Heart left ventricle (tissue), 13 donors: Measurements from ENCODE around the gene TPST2.

Experiments
- POLR2A ChIP-seq, 2 donors: fragments of 450-650 bp; IDR thresholded peaks; one replicate each; pipeline ENCODE4 v1.6.1; 2017; ENCODE audit warnings: antibody characterized with exemption in 2 of 2, mild to moderate bottlenecking in 2 of 2, moderate library complexity in 2 of 2
- TF ChIP-seq, protein P1 (sequence below), 12 donors: fragments of 200-600 bp; sonication (generic) in 4 of 12; IDR thresholded peaks; one replicate each; pipeline versions ENCODE4 v1.5.0 to v1.8.0; 2018 to 2022; ENCODE audit warnings: antibody characterized with exemption in 12 of 12, mild to moderate bottlenecking in 5 of 12
- donor health status: ischemic (EF 13 %, LVEDD 7.1; RV severe dilation, severe dysfunction).
- donor health status: DM: no; HTN: yes; CAD: no.
- donor health status: DM: no; HTN: no; CAD: no.
- donor health status: ischemic (EF 25% LVEDD 6.9; RV normal size, moderate dysfunction).
- donor health status: ischemic (EF 25% LVEDD 5.7; RV mildly dilated, moderate dysfunction).
- donor health status: ischemic (EF 35%, LVEDD 5.7; RV mildly dilated, moderate dysfunction).
- donor health status: nonischemic (EF 11% LVEDD 7.7; RV severe dilation, severe dysfunction).
- donor health status: DM: yes; HTN: yes; CAD: no.
- donor health status: PGD.
- donor health status: ischemic (EF 29% LVEDD 5.4; RV normal size, mild dysfunction).
- donor health status: nonischemic (EF 23%, LVEDD 6.1; RV moderate dilation, normal function).

- TF ChIP-seq, protein P1, sequence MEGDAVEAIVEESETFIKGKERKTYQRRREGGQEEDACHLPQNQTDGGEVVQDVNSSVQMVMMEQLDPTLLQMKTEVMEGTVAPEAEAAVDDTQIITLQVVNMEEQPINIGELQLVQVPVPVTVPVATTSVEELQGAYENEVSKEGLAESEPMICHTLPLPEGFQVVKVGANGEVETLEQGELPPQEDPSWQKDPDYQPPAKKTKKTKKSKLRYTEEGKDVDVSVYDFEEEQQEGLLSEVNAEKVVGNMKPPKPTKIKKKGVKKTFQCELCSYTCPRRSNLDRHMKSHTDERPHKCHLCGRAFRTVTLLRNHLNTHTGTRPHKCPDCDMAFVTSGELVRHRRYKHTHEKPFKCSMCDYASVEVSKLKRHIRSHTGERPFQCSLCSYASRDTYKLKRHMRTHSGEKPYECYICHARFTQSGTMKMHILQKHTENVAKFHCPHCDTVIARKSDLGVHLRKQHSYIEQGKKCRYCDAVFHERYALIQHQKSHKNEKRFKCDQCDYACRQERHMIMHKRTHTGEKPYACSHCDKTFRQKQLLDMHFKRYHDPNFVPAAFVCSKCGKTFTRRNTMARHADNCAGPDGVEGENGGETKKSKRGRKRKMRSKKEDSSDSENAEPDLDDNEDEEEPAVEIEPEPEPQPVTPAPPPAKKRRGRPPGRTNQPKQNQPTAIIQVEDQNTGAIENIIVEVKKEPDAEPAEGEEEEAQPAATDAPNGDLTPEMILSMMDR (IDR thresholded peaks at IDR 0.05): no peak
- no peak for TF ChIP-seq POLR2A (IDR thresholded peaks at IDR 0.05)
Measured at GRCh38 chr22:26551568-26551967, 38.4 kb downstream of the TPST2 start.
